GM12878 (cell line): ENCODE results near the gene CDCA7.

Experiments used
- POLR2AphosphoS5 ChIP-seq: IDR thresholded peaks from 2 replicates; pipeline ENCODE4 v1.6.1; 2011; ENCODE audit warnings: mild to moderate bottlenecking, low read length, inconsistent platforms
- REST ChIP-seq: IDR thresholded peaks from 2 replicates; pipeline ENCODE4 v1.6.1; 2012; ENCODE audit warnings: mild to moderate bottlenecking, low read depth, low read length
- RFX5 ChIP-seq: IDR thresholded peaks from 2 replicates; pipeline ENCODE4 v1.6.1; 2011; ENCODE audit warnings: low read depth, low read length, improper control_type of control experiment

- TF ChIP-seq REST (no peak), RFX5 (no peak), POLR2AphosphoS5 (no peak)
Measured at GRCh38 chr2:173417802-173418201, 63.1 kb downstream of the CDCA7 start.
